Adipocyte (in vitro differentiated cells): Measurements from ENCODE around the gene CCL17.

Experiments
- DNase-seq: peaks from one replicate; pipeline ENCODE4 v3.0.0-alpha.2; 2015; ENCODE audit warnings: low read depth
- H3K27me3 ChIP-seq: replicated peaks from 2 replicates; pipeline ENCODE4 v1.7.0; 2013; ENCODE audit warnings: mild to moderate bottlenecking, low read length, moderate library complexity; ENCODE audit not compliant: control insufficient read depth, insufficient read depth
- H3K36me3 ChIP-seq: 2 replicates; pipeline ENCODE4 v1.7.0; 2013; ENCODE audit warnings: low read length, mild to moderate bottlenecking, moderate library complexity; ENCODE audit not compliant: control insufficient read depth, insufficient read depth, severe bottlenecking
- H3K4me1 ChIP-seq: 2 replicates; pipeline ENCODE4 v1.7.0; 2013; ENCODE audit warnings: mild to moderate bottlenecking, low read length, moderate library complexity; ENCODE audit not compliant: control insufficient read depth, insufficient read depth
- H3K4me3 ChIP-seq: 2 replicates; pipeline ENCODE4 v1.7.0; 2013; ENCODE audit warnings: mild to moderate bottlenecking, low read length, moderate library complexity
- H3K9ac ChIP-seq: 2 replicates; pipeline ENCODE4 v1.7.0; 2013; ENCODE audit warnings: mild to moderate bottlenecking, low read length, moderate library complexity
- H3K9me3 ChIP-seq: 2 replicates; pipeline ENCODE4 v1.7.0; 2013; ENCODE audit warnings: mild to moderate bottlenecking, low read length, moderate library complexity; ENCODE audit not compliant: control insufficient read depth

CCL17 gene

DNA sequence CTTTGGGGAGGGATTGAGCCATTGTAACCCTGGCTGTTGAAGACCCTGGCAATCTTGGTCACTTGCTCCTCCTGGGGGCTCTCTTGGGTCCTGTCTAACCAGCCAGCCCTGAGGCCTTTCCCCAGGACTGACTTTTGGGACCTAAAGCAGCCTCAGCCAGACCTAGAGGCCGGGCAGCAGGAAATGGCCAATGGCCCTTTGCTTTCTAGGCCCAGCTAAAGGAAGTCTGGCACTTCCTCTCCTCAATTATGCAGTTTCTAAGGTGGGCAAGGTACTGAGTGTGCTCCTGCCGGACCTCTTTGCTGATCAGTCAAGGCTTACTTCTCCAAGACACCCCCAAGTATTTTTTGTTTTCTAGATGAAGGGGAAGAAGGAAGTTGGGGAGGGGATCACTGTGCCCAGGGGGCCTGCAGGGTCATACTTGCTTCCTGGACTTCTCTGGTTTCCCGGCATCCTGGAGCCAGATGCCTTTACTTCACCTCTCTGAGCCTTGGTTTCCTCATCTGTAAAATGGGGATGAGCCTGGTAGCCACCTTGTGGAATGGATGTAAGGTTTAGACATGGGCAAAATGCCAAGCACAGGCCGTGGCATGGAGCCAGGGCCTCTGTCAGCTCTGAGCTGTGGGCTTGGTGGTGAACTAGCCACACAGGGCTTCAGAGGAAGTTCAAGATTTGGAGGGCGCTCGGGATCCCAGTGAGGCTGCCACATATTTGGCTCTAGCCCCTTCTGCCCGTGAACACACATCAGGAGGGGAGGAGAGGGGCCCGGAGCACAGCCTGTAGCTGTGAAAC lies 23.7 kb upstream of the CCL17 start:
- H3K27me3 ChIP-seq: peaks cover 3% of the 10 kb centered on the region
- no peak for DNase-seq

GRCh38 chr16:57381791-57382534 lies 22.6 kb upstream of the CCL17 start:
- H3K27me3 ChIP-seq: peaks cover 3% of the 10 kb centered on the region
- H3K4me3 ChIP-seq: no peak overlapping the region
- no peak overlapping the region for H3K9ac ChIP-seq
- no peaks in the 10 kb centered on the region for H3K9me3 ChIP-seq
- peaks cover 15% of the 10 kb centered on the region for H3K4me1 ChIP-seq
- no peak for DNase-seq
- peaks cover 13% of the 10 kb centered on the region for H3K36me3 ChIP-seq

More for the DNA sequence above, 23.7 kb upstream of the CCL17 start:
- Histone ChIP-seq H3K9ac (no peak overlapping the region), H3K36me3 (peaks cover 13% of the 10 kb centered on the region), H3K4me3 (no peak overlapping the region), H3K9me3 (no peaks in the 10 kb centered on the region), H3K4me1 (peaks cover 8% of the 10 kb centered on the region)

- no peak for DNase-seq
Measured at GRCh38 chr16:57382535-57383275, 21.9 kb upstream of the CCL17 start.

GRCh38 chr16:57383276-57384247 lies 21.0 kb upstream of the CCL17 start:
- no peak overlapping the region for H3K9ac ChIP-seq
- peak; percentile 34 for DNase-seq
- no peaks in the 10 kb centered on the region for H3K9me3 ChIP-seq
- H3K4me1 ChIP-seq: peaks cover 15% of the 10 kb centered on the region
- H3K4me3 ChIP-seq: no peak overlapping the region
- H3K27me3 ChIP-seq: peaks cover 3% of the 10 kb centered on the region
- H3K36me3 ChIP-seq: peaks cover 13% of the 10 kb centered on the region

More at GRCh38 chr16:57382535-57383275, 21.9 kb upstream of the CCL17 start:
- H3K4me3 ChIP-seq: no peak overlapping the region
- peaks cover 3% of the 10 kb centered on the region for H3K27me3 ChIP-seq
- H3K9ac ChIP-seq: no peak overlapping the region
- no peaks in the 10 kb centered on the region for H3K9me3 ChIP-seq
- H3K36me3 ChIP-seq: peaks cover 13% of the 10 kb centered on the region
- H3K4me1 ChIP-seq: peaks cover 15% of the 10 kb centered on the region

GRCh38 chr16:57384248-57385070 lies 20.1 kb upstream of the CCL17 start:
- Histone ChIP-seq H3K4me1 (peaks cover 15% of the 10 kb centered on the region), H3K36me3 (peaks cover 12% of the 10 kb centered on the region), H3K4me3 (no peak overlapping the region), H3K27me3 (peaks cover 10% of the 10 kb centered on the region), H3K9me3 (no peaks in the 10 kb centered on the region), H3K9ac (no peak overlapping the region)
- no peak for DNase-seq

GRCh38 chr16:57385083-57385482 lies 19.5 kb upstream of the CCL17 start:
- Histone ChIP-seq H3K9me3 (no peaks in the 10 kb centered on the region), H3K4me3 (no peak overlapping the region), H3K9ac (no peak overlapping the region), H3K36me3 (peaks cover 7% of the 10 kb centered on the region), H3K4me1 (peaks cover 15% of the 10 kb centered on the region), H3K27me3 (peaks cover 14% of the 10 kb centered on the region)
- DNase-seq: no peak

DNA sequence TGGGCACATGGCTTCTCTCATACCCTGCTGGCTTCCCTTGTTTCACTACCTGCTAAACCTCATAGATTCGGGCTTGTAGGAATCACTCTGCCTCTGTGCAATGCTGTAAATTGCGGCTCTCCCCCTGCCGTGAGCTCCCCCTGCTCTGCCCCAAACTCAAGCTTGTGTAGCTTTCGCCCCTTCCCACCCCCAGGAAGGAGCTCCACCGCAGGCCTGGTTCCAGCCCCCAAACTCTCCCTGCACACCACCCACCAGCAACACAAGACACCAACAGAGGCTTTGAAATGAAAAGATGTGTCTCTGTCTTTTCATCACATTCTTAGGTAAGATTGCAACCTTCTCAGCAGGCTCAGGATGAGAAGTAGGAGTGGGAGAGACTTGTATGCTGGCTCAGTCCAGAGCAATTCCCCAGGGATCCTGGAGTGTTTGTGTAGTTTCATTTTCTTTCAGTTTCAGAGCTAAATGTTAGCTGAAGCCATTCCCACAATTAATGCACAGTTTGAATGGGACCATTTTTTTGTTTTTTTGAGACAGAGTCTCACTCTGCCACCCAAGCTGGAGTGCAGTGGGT lies 18.1 kb upstream of the CCL17 start:
- Histone ChIP-seq H3K4me1 (peaks cover 19% of the 10 kb centered on the region), H3K9me3 (no peaks in the 10 kb centered on the region), H3K36me3 (peaks cover 7% of the 10 kb centered on the region), H3K27me3 (peaks cover 14% of the 10 kb centered on the region), H3K4me3 (no peak overlapping the region), H3K9ac (no peak overlapping the region)
- DNase-seq: peak; percentile 71

DNA sequence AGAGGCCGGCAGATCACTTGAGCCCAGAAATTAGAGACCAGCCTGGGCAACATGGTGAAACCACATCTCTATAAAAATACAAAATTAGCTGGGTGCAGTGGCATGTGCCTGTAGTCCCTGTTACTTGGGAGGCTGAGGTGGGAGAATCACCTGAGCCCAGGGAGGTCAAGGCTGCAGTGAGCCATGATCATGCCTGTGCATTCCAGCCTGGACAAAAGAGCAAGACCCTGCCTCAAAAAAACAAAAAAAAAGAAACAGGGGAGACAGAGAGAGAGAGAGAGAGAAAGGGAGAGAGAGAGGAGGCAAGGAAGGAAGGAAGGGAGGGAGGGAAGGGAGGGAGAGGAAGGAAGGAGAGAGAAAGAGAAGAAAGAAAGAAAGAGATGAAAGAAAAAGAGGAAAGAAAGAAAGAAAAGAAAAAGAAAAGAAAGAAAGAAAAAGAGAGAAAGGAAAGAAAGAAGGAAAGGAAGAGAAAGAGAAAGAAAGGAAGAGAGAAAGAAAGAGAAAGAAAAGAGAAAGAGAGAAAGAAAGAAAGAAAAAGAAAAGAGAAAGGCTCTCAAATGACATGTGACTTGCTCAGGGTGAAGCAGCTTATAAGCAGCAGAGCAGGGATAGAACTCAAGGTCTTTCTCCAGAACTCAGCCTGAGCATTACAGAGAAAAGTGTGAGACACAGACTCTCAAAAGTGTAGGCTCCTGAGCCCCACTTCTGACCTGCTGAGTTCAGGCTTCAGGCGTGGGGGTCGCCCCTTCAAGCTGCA lies 16.8 kb upstream of the CCL17 start:
- Histone ChIP-seq H3K4me1 (peaks cover 19% of the 10 kb centered on the region), H3K9me3 (no peaks in the 10 kb centered on the region), H3K27me3 (peaks cover 14% of the 10 kb centered on the region), H3K36me3 (peaks cover 3% of the 10 kb centered on the region), H3K9ac (no peak overlapping the region), H3K4me3 (no peak overlapping the region)
- no peak for DNase-seq

DNA sequence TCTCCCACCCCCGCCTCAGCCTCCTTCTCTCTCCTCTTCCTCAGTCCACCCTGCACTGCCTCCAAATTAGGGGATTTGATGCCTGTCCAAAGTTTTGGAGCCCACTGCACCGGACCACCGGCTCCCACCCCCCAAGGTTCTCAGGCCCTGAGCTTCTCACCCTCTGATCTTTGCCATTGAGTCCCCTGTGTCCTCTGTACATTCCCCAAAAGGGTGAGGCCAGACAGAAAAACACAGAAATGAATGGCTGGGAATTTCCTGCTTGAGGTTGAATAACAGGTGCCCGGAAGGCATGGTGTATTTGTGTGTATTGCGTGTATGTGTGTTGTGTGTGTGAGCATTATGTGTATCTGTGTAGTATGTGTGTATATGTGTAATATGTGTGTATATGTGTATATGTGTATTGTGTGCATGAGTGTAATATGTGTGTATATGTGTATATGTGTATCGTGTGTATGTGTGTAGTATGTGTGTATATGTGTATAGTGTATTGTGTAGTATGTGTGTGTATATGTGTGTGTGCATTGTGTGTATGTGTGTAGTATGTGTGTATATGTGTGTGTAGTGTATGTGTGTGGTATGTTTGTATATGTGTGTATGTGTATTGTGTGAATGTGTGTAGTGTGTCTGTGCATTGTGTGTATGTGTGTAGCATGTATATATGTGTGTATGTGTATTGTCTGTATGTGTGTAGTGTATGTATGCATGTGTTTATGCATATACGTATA lies 16.0 kb upstream of the CCL17 start:
- H3K4me1 ChIP-seq: peaks cover 19% of the 10 kb centered on the region
- H3K4me3 ChIP-seq: no peak overlapping the region
- no peaks in the 10 kb centered on the region for H3K9me3 ChIP-seq

More for the DNA sequence above, 16.0 kb upstream of the CCL17 start:
- no peak for DNase-seq
- Histone ChIP-seq H3K36me3 (no peaks in the 10 kb centered on the region), H3K9ac (no peak overlapping the region), H3K27me3 (peaks cover 14% of the 10 kb centered on the region)
